Measurements from ENCODE around the gene RILP.

The RILP gene

GRCh38 chr17:1638171-1638590 is 11.5 kb downstream of the RILP start:
- peak overlapping the region in 5 of 11 experiments; percentile 17 to 54 (median 28); a peak in 7 of 22 replicates for H3K27ac ChIP-seq
- H3K36me3 ChIP-seq: peaks cover 51 to 91% (median 82%) of the 10 kb centered on the region in 11 experiments
- no peak overlapping the region for H3K4me3 ChIP-seq
- H3K4me2 ChIP-seq: peak overlapping the region in 4 of 11 experiments; percentile 45 to 57 (median 53); a peak in 6 of 22 replicates
- peaks cover 14 to 39% (median 30%) of the 10 kb centered on the region in 10 experiments for H3K4me1 ChIP-seq
- H3K9ac ChIP-seq: peak overlapping the region in 6 of 11 experiments; percentile 3 to 38 (median 16); a peak in 6 of 22 replicates
- H3K9me3 ChIP-seq (replicated peaks in 1 of 11): no peaks in the 10 kb centered on the region
- H4K20me1 ChIP-seq: peaks cover 4 to 88% (median 45%) of the 10 kb centered on the region in 11 experiments; a peak in 19 of 22 replicates
- no peaks in the 10 kb centered on the region for H3K27me3 ChIP-seq
- TF ChIP-seq Cebpa-rat (IDR thresholded peaks at IDR 0.05): no peak

- H3K4me1 ChIP-seq: peaks cover 15 to 46% (median 35%) of the 10 kb centered on the region in 10 experiments
- no peaks in the 10 kb centered on the region for H3K27me3 ChIP-seq
- H3K36me3 ChIP-seq: peaks cover 49 to 95% (median 77%) of the 10 kb centered on the region in 11 experiments
- no peak overlapping the region for H3K4me2 ChIP-seq
- TF ChIP-seq Cebpa-rat (IDR thresholded peaks at IDR 0.05): no peak
- no peak overlapping the region for H3K9ac ChIP-seq
- H3K9me3 ChIP-seq (replicated peaks in 1 of 11): no peaks in the 10 kb centered on the region
- peaks cover 0 to 94% (median 43%) of the 10 kb centered on the region in 11 experiments; a peak in 19 of 22 replicates for H4K20me1 ChIP-seq
- no peak overlapping the region for H3K27ac ChIP-seq
- no peak overlapping the region for H3K4me3 ChIP-seq
Observed at GRCh38 chr17:1636732-1637285, 12.9 kb downstream of the RILP start.

- no peak overlapping the region for H3K27ac ChIP-seq
- H3K36me3 ChIP-seq: peaks cover 49 to 86% (median 72%) of the 10 kb centered on the region in 11 experiments
- H3K9me3 ChIP-seq (replicated peaks in 1 of 11): no peaks in the 10 kb centered on the region
- H3K4me2 ChIP-seq: no peak overlapping the region
- H3K9ac ChIP-seq: no peak overlapping the region
- H4K20me1 ChIP-seq: peaks cover 0 to 90% (median 36%) of the 10 kb centered on the region in 11 experiments; a peak in 19 of 22 replicates
- no peak for TF ChIP-seq Cebpa-rat (IDR thresholded peaks at IDR 0.05)
- H3K4me1 ChIP-seq: peaks cover 25 to 50% (median 40%) of the 10 kb centered on the region in 10 experiments
- no peak overlapping the region for H3K4me3 ChIP-seq
- no peaks in the 10 kb centered on the region for H3K27me3 ChIP-seq
Observed at GRCh38 chr17:1635675-1636465, 13.8 kb downstream of the RILP start.

DNA sequence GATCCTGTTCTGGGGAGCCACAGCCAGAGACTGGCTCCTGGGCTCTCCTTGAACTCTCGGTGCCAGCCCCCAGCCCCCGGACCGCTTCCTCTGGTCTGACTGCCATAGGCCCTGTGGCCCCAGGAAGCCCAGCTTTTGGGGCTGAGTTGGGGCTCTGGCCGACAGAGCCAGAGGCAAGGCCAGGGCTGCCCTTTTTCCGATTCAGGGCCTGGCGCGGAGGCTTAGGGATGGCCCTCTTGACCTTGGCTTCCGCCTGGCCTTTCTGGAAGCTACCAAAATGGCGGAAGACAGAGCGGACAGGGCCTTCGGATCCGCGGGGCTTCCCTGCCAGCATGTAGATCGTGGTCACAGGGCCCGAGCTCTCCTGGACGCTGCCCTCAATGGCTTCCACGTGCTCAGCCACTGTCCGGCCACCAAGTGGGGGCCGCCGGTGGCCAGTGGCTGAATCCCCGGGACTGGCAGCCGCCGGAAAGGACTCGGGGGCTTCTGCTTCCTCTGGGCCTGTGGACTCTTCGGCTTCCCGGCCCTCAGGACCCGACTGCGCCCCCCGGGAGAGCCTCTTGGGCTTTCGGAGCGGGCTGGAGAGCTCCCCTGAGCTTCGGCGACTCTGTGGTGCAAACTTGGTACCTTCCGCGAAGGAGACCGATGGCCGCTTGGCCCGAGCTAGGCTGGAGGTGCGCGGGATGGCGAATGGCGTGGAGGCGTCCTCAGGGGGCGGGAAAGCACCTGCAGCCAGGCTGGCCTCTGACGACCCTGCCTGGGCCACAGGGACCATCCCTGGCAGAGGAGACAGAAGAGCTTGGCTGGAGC is 14.6 kb downstream of the RILP start:
- H3K27me3 ChIP-seq: no peaks in the 10 kb centered on the region

DNA sequence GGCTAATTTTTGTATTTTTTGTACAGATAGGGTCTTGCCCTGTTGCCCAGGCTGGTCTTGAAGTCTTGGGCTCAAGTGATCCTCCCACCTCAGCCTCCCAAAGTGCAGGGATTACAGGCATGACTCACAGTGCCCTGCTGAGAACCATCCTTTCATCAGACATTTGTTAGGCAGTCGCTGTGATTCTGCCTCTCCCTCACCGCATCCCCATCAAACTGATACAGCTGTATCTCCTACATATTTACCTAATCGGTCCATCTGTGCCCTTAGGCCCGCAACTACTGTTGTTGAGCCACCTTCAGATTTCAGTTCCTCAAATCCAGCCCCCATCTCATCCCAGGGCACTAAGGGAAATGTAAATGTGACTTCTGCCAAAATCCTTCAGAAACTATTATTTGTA is 19.0 kb downstream of the RILP start:
- Histone ChIP-seq H3K4me3 (no peak overlapping the region), H3K27ac (peak overlapping the region in 8 of 11 experiments; percentile 49 to 95 (median 92); a peak in 14 of 22 replicates), H3K36me3 (peaks cover 14 to 48% (median 32%) of the 10 kb centered on the region in 11 experiments), H3K4me2 (peak overlapping the region; percentile 97 to 100 (median 99)), H3K9me3 (replicated peaks in 1 of 11) (no peaks in the 10 kb centered on the region), H4K20me1 (peaks cover 0 to 48% (median 13%) of the 10 kb centered on the region in 11 experiments; a peak in 13 of 22 replicates), H3K9ac (peak overlapping the region in 8 of 11 experiments; percentile 10 to 94 (median 89); a peak in 10 of 22 replicates), H3K27me3 (no peaks in the 10 kb centered on the region; a peak in 1 of 22 replicates), H3K4me1 (peaks cover 43 to 54% (median 46%) of the 10 kb centered on the region in 10 experiments)
- no peak for TF ChIP-seq Cebpa-rat (IDR thresholded peaks at IDR 0.05)

More for the DNA sequence above, 14.6 kb downstream of the RILP start:
- Histone ChIP-seq H3K9me3 (replicated peaks in 1 of 11) (no peaks in the 10 kb centered on the region), H3K9ac (peak overlapping the region in 3 of 11 experiments; percentile 8 to 22 (median 13); a peak in 1 of 22 replicates), H4K20me1 (peaks cover 0 to 82% (median 28%) of the 10 kb centered on the region in 11 experiments; a peak in 19 of 22 replicates), H3K36me3 (peaks cover 46 to 78% (median 64%) of the 10 kb centered on the region in 11 experiments), H3K4me3 (no peak overlapping the region), H3K4me2 (no peak overlapping the region), H3K27ac (peak overlapping the region in 1 of 11 experiments; percentile 6; a peak in 2 of 22 replicates), H3K4me1 (peaks cover 27 to 50% (median 40%) of the 10 kb centered on the region in 10 experiments)
- TF ChIP-seq Cebpa-rat (IDR thresholded peaks at IDR 0.05): no peak

DNA sequence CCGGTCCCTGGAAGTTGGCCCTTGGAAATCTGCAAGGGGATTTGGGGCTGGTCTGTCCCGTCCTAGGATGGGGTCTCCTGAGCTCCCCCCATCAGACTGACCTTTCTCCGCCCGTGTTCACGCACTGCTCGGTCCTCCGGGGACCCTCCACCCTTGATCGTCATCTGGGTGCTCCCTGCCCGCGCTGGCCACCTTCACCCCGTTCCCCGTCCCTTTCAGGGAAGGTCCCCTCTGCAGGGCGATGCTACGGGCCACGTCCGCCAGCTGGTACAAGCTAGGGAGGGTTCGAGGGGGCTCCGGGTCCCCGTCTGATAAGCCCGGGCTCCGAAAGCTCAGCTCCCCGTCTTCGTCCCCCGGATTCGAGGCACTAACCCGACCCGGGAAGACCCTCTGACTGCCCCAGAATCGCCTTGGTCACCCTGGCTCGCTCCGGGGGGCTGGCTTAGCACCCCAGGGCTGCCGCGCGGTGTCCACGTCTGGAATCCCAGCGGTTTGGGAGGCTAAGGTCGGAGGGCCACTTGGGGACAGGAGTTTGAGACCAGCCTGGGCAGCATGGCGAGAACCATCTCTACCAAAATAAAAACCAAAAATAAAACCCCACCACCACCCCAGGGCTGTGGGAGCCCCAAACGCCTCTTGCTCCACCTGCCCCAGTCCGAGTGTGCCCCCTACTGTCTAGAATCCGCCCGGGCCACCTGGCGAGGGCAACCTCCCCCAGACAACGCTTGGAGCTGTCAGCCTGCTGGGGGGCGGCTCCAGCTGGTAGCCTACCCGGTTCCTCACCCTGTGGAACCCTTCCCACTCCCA is 20.0 kb downstream of the RILP start:
- peak overlapping the region; percentile 97 to 100 (median 99) for H3K4me2 ChIP-seq
- TF ChIP-seq Cebpa-rat (IDR thresholded peaks at IDR 0.05): no peak
- H3K9ac ChIP-seq: peak overlapping the region; percentile 87 to 94 (median 90)
- H4K20me1 ChIP-seq: peaks cover 0 to 45% (median 8%) of the 10 kb centered on the region in 11 experiments; a peak in 11 of 22 replicates
- H3K36me3 ChIP-seq: peaks cover 4 to 48% (median 32%) of the 10 kb centered on the region in 11 experiments
- peak overlapping the region; percentile 86 to 95 (median 92) for H3K27ac ChIP-seq
- H3K4me1 ChIP-seq: peaks cover 52 to 63% (median 55%) of the 10 kb centered on the region in 10 experiments
- peak overlapping the region; percentile 73 to 98 (median 88) for H3K4me3 ChIP-seq
- no peaks in the 10 kb centered on the region; a peak in 1 of 22 replicates for H3K27me3 ChIP-seq
- no peaks in the 10 kb centered on the region for H3K9me3 ChIP-seq (replicated peaks in 1 of 11)

DNA sequence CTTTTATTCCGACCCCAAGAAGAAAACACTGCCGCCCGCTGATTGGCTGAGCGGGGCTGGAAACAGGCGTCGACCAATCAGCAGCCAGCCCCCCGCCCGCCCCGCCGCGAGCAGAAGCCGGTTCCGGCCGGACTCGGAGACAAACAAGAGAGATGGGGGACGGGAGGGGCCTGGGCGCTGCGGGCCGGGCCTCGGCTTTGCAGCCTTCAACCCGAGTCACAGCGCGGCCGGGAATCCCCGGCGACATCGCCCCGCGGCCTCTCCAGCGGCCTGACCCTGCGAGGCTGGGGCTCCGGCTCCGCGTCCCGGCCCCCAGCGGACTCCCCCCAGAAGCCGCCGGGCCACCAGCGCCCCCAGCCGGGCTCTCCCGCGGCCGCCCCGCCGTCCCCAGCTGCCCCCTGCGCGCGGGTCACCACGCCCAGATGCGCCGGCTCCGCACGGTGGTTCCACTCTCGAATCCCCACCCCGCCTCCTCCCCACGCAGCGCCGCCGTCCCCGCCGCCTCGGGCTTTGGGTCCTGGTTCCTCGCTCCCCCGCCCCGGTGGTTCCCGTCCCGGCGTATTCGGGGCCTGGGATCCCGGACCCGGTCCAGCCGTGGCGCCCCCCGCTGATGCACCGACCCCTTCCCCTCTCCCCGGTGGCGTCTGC is 20.7 kb downstream of the RILP start:
- peak overlapping the region; percentile 86 to 95 (median 92) for H3K27ac ChIP-seq
- no peak for TF ChIP-seq Cebpa-rat (IDR thresholded peaks at IDR 0.05)

More for the DNA sequence above, 20.7 kb downstream of the RILP start:
- Histone ChIP-seq H3K36me3 (peaks cover 0 to 48% (median 33%) of the 10 kb centered on the region in 11 experiments; a peak in 19 of 22 replicates), H4K20me1 (peaks cover 0 to 40% (median 4%) of the 10 kb centered on the region in 11 experiments; a peak in 6 of 22 replicates), H3K4me2 (peak overlapping the region; percentile 97 to 100 (median 99)), H3K9me3 (replicated peaks in 1 of 11) (peaks cover 0 to 4% (median 0%) of the 10 kb centered on the region in 11 experiments; a peak in 1 of 22 replicates), H3K4me3 (peak overlapping the region; percentile 73 to 98 (median 88)), H3K27me3 (no peaks in the 10 kb centered on the region; a peak in 1 of 22 replicates), H3K9ac (peak overlapping the region; percentile 87 to 94 (median 90)), H3K4me1 (peaks cover 56 to 66% (median 62%) of the 10 kb centered on the region in 10 experiments)

Data from BLaER1 treated with 17β-estradiol and CSF1 and Interleukin-3, amounts not matched to agents 10 nM and 100 nM (cell line).